Erythroblast (primary cell): ENCODE measurements around the gene MAGEH1.
"Not testable (repeated sequence)": the region's sequence is repeated elsewhere in the genome, so short reads cannot be mapped to it uniquely, and the experiment has no call there.

Experiments
- GATA1 ChIP-seq: IDR thresholded peaks from 2 replicates; pipeline ENCODE4 v1.6.1; 2011; ENCODE audit warnings: low read depth, mild to moderate bottlenecking, control low read depth, low read length, moderate library complexity
- POLR2A ChIP-seq: IDR thresholded peaks from 2 replicates; pipeline ENCODE4 v1.6.1; 2011; ENCODE audit warnings: mild to moderate bottlenecking, low read length

GRCh38 chrX:55479956-55480355 is 28.0 kb downstream of the MAGEH1 start:
- not testable (repeated sequence) for TF ChIP-seq POLR2A, GATA1
